Esophagus squamous epithelium (tissue), 4 donors: ENCODE measurements around the gene BCAT1.

Source experiments
- CTCF ChIP-seq, 6 experiments: fragments of 450-650 bp in 4 of 6; fragments of 200-600 bp in 2 of 6; sonication (generic) in 2 of 6; IDR thresholded peaks; one replicate each; pipeline ENCODE4 v1.5.1; 2016 to 2019; ENCODE audit warnings: antibody characterized with exemption in 6 of 6, mild to moderate bottlenecking in 4 of 6, moderate library complexity in 4 of 6
- POLR2A ChIP-seq, 4 donors: fragments of 450-650 bp; IDR thresholded peaks; one replicate each; pipeline ENCODE4 v1.6.1; 2017; ENCODE audit warnings: antibody characterized with exemption in 4 of 4, mild to moderate bottlenecking in 4 of 4, moderate library complexity in 3 of 4

GRCh38 chr12:24945845-24946244, 3.1 kb downstream of the BCAT1 start:
- TF ChIP-seq POLR2A (IDR thresholded peaks at IDR 0.05) (no peak), CTCF (IDR thresholded peaks at IDR 0.05) (no peak)
